Left cardiac atrium (tissue), 4 donors: ENCODE data around the gene NHSL1. TPM values are rescaled to one million over a fixed set of nuclear protein-coding genes. Genes with fewer than 3 reads are reported as not detected.
A peak's percentile ranks its signal among the peaks of the same experiment; 100 is the strongest.

ENCODE experiments used
- ATAC-seq, 2 donors: fragments of 200-7000 bp; cut with Tn5 transposase; one replicate each; pipeline ENCODE4 v1.9.1; 2020; ENCODE audit warnings: mild to moderate bottlenecking in 2 of 2, moderate library complexity in 2 of 2
- DNase-seq: peaks from one replicate; pipeline ENCODE4 v3.0.0-alpha.2; 2020
- intact Hi-C, 2 donors: fragments of 100-400 bp; cut with DNase I; formaldehyde crosslinking; loops; one replicate each; pipeline versions ENCODE4 v1.14.1 to v1.15.1; 2022 to 2023
- total RNA-seq, 2 donors: library from RNA; stranded (reverse); fragmentation: NEBNext Ultra II Directional; extraction: Animal tissue kit (Norgen Biotek cat#: 25700); gene quantifications; one replicate each; pipeline ENCODE4 v1.2.1, GENCODE V29; 2021
- donor health status: DM: no; HTN: yes; CAD: no.
- donor health status: DM: no; HTN: yes; CAD: no; lungs with severe emphysema.
- donor health status: DM: yes; HTN: yes; CAD: no.
- donor health status: Dilated cardiomyopathy.

Gene NHSL1
- total RNA-seq, 2 donors from 2014 or later: 32.1 to 45.1 TPM

DNA sequence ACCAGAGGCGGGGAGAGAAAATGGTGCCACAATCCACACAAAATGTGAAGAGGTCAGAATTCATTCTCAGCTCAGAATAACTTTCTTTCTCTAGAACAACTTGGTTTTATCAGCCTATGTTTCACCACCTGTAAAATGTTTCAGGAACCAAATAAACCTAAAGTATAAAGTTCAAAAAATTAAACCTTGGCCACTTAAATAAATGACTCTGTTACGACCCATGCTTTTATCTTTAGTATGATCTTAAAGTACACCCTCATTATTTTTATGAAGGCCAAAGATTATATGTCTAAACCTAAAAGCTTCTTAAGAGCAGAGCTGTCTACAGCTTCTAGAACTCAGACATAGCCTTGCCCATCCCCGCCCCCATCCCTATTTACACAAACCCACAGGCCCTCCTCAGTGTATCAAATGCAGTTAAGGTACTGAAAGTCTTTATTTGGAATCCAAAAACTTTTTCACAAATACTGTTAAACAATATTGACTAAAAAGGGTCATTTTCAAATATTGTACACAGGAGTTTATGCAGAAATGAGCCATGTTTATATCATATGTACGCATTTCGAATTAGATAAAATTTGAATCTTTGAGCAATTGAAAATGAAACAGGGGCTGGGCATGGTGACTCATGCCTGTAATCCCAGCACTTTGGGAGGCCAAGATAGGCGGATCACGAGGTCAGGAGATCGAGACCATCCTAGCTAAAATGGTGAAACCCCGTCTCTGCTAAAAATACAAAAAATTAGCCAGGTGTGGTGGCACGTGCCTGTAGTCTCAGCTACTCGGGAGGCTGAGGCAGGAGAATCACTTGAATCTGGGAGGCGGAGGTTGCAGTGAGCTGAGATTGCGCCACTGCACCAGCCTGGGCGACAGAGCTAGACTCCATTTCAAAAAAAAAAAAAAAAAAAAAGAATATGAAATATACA is 5.7 kb upstream of the NHSL1 start:
- DNase-seq (no peak), ATAC-seq (no peak)
- intact Hi-C loops: loop anchor here in 1 of 2 donors (5.0 kb wide), 1 partner anchor 78 kb away; no protein-coding TSS in a partner anchor

DNA sequence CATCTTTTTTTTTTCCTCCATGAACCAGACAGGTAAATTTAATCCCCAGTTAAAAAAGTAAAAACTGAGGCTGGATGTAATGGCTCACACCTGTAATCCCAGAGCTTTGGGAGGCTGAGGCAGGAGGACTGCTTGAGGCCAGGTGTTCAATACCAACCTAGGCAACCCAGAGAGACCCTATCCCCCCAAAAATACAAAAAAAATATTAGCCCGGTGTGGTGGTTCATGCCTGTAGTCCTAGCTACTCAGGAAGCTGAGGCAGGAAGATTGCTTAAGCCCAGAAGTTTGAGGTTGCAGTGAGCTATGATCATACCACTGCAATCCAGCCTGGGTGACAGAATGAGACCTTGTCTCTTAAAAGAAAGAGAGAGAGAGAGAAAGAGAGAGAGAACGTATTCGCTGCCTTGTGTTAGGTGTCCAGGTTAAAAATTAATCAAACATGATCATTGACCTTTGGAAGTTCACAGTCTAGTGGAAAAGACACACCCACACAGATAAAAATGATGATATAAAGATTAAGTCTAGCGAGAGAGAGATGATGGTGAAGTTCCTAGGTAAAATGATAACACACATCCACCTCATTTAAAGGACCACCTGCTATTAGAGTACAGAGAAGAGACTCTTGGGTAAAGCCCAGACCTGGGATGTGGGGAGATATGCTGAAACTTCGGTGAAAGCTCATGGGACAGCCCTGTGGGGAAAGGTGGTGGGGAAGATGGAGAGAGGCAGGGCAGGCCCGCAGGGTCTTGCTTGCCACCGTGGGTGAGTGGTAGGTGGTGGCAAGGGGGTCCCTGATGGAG is 4.8 kb upstream of the NHSL1 start:
- ATAC-seq (no peak), DNase-seq (no peak)
- intact Hi-C loops: no loop called here

DNA sequence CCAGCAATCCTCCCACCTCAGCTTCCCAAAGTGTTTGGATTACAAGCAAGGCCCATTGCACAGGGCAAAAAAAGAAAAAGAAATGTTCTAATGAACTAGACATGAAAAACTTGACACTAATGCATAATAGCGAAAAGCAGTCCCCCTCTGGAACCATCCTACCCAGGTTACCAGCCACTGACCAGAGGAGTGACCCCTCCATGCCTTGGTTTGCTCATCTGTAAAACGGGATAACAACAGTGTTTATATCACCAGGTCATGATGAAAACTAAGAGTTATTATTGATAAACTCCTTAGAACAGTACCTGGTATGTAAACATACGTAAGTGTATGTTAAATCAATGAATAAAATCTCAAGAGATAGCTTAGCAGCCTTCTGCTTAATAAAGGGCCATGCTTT is 3.3 kb upstream of the NHSL1 start:
- ATAC-seq (no peak), DNase-seq (no peak)
- intact Hi-C loops: no loop called here

DNA sequence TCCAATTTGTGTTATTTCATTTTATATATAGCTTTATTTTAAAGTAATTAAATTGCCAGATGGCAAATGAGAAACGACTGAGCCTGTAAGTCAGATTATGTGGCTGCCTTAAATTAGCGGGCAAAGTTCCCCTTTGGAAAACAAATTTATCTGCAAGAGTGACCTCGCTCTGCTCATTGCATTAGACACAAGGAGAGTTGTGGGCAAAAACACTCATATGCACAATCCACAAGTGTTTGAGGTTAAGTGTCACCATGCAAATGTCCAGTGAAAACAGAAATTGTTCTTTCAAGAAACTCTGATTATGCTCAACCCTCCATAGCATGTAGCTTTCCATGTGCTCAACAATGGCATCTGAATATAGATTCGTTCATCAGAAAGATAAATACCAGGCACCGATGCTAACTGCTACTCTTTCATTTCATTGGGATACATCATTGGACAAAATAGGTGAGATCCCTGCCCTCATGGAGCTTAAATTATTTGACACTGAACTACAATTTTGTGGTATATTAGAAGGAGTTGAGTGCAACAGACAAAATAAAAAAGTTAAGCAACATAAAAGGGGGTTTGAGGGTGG is 1.7 kb upstream of the NHSL1 start:
- no peak for ATAC-seq
- intact Hi-C loops: no loop called here

DNA sequence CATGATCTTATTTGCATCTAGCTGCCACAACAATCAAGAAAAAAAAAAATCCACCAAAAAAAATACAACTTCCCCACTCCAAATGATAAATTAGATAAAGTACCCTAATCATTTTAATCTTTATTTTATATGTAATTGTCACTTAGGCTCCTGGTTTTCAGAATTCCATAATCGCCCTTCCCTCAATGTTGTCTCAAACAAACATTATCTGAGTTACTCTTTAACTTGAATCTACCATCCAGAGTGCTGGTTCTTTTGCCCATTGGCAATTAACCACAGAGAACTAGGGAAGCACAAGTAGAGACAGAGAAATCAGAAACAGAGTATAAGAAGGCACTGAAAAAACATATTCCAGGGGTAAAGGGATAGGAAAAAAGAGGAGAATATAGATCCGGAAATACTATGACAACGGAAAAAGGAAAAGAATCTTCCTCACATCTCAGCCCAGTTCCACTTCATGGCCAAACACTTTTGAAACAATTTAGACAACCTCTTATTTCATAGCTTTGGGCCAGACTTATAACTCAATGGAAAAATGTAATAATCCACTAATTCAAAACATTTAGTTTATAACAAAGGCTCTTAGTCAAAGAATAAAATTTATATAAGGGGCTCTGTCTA is 861 bp upstream of the NHSL1 start:
- ATAC-seq: no peak
- intact Hi-C loops: no loop called here
- no peak for DNase-seq

More for the DNA sequence above, 1.7 kb upstream of the NHSL1 start:
- DNase-seq: no peak

DNA sequence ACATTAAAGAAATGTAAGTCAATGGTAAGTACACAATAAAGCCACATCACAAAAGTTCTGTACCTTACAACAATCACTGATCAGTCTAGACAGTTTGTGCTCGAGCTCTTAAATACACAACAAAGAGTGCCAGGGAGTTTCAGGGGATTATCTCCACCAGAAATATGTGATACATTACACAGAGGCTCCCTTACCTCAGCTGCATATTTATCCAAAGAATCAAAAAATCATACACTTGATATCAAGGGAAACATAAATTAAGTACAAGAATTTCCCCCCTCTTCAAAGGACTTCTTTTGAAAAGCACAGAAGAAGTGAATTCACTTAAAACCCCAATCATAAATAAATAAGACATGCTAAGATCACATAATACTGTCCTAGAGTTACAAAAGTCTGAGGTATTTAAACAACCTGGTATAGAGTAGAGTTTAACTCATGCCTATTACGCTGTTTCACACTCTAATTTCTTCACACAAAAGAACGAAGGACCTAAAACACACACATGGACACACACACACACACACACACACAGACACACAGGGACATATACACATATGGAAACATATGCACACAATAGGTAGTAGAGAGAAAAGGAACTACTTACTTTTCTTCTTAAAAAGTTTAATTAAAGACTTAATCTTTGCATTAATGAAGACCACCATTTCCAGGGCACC is 528 bp downstream of the NHSL1 start:
- intact Hi-C loops: no loop called here
- no peak for ATAC-seq
- no peak for DNase-seq

DNA sequence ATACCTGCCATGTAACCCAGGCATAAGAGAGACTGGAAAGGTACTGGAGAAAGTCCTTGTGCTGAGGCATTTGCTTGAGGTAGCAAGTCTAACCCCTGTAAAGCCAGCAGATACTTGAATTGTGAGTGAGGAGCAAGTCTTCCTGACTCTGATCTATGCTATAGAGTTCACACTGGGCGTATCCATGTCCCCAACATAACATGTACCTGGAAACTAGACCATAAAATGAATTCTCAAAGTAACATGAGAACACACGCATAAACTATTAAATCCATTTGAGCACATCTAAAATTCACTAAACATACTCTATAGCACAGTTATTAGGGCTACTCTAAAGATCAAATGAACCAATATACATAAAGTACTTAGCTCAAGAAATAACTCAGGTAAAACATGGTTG is 2.0 kb downstream of the NHSL1 start:
- ATAC-seq (no peak), DNase-seq (no peak)
- intact Hi-C loops: no loop called here

DNA sequence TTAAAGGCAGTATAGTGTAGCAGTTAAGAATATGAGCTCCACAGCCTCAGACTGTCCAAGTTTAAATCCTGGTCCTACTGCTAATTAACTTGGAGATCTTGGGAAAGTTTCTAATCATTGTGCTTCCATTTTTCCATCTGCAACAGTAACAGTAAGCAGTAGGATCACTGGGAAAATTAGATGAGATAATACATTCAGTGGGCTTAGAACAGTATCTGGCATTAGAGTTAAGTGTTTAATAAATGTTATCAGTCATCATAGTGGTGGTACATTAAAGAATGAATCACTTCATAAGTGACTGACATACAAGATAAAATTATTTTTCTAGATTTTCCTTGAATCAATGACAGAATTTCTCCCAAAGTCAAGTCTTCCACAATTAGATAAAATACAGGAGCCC is 5.0 kb downstream of the NHSL1 start:
- ATAC-seq (no peak), DNase-seq (no peak)
- intact Hi-C loops: no loop called here

DNA sequence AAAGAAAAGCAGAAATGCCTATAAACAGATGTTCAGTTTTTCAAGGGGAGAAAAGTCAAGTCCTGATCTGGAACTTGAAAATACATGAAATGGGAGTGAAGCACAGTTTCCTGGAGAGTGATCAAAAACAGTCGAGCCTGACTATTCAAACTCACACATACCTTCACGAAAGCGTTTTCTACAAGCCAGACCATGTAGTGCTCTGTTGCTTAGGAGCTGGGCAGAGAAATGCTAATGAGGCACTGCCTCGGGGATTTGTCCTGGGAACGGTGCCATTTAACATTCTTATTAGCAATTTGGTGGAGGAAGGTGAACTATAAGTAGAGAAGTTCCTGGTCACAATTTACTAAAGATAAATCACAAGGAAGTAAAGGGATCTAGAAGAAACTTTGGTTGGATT is 5.9 kb downstream of the NHSL1 start:
- DNase-seq (no peak), ATAC-seq (peak; percentile 53 to 82)
- intact Hi-C loops: no loop called here

DNA sequence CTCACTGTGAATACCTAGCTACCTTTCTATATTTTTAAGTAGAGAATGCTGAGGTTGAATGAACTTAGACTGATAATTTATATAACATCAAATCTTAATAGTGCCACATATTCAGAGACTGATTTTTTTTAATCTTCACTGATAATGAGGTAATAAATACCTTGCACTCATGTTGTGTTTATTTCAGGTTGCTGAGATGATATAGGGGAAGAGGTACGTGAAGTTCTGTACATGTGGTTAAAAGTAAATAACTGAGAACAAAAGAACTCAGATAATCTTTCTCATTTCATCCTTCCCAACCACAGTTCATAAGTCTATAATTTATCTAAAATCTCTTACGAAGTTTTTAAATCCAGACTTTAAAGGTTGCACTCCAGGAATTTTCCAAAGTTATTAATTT is 6.4 kb downstream of the NHSL1 start:
- DNase-seq: no peak
- intact Hi-C loops: no loop called here

DNA sequence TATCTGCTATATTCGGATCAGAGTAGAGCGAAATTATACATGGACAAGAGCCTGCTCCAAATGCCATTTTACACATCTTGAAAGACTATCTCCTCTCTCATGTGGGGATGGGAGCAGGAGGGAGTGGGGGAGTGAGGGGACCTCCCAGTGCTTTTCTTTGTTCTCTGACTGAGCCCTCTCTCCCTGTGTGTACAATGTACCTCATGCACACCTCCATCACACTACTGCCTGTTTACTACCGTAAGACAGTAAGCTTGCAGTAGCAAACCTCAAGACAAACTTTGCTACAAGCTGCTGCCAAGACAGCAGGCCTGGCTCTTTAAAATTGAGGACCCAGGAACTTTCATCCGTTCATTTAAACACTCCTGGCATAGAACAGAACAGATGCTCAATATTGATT is 7.2 kb downstream of the NHSL1 start:
- ATAC-seq (no peak), DNase-seq (no peak)
- intact Hi-C loops: no loop called here

More for the DNA sequence above, 6.4 kb downstream of the NHSL1 start:
- no peak for ATAC-seq

DNA sequence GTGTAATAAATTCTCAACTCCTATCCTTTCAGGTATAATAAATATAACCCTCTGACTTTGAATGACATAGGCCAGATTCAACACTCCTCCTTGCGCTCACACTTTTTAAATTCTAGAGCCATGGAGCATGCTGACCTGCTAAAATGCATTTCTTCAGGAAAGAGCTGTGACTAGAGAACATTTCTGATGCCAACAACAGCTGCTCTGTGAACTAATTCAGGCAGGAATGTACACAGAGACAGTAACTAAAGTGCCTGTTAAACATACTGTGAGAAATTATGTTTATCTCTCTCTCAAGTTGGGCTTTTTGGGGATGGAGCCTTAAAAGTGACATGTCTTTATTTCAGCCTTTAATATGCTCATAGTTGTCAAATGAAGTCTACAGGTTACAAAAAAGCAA is 8.3 kb downstream of the NHSL1 start:
- ATAC-seq (no peak), DNase-seq (no peak)

DNA sequence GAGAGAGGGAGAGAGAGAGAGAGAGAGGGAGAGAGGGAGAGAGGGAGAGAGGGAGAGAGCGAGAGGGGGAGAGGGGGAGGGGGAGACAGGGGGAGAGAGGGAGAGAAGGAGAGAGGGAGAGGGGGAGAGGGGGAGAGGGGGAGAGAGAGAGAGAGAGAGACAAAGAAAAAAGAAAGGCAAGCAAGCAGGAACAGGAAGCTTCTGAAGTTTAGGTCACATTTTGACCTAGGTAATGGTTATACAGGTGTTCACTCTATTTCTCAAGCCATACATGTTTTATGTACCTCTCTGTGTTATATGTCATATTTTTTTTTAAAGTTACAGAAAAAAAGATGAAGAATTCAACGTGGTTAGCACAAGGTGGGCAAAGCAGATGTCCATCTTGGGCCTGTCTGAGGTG is 9.4 kb downstream of the NHSL1 start:
- no peak for DNase-seq
- intact Hi-C loops: loop anchor here in 1 of 2 donors (10.0 kb wide), 1 partner anchor 55 kb away; no protein-coding TSS in a partner anchor
- ATAC-seq: no peak

More for the DNA sequence above, 8.3 kb downstream of the NHSL1 start:
- intact Hi-C loops: no loop called here

DNA sequence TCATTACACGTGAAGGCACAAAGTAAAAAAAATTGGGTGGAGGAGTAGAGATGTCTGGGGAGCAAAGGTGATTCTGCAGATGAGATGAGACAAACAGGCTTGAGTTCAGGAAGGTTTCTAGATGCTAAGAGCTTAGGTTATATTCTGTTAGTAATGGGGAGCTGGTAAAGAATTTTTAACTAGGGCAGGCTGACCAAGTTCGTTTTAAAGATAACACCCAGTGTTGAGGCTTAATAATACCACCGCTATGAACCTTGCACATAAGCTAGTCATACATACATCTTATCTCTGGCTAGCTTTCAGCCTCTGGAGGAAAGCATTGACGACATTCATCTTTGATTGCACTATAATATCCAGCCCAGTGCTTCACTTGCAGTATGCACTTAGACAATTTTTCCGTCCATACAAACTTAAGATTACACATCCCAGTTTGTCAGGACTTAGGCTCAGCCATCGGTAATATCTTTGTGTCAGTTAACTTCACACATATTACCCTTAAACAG is 12.1 kb downstream of the NHSL1 start:
- DNase-seq: no peak
- intact Hi-C loops: loop anchor here in 1 of 2 donors (10.0 kb wide), 1 partner anchor 52 kb away; no protein-coding TSS in a partner anchor
- ATAC-seq: peak in 1 of 2 donors; percentile 24

DNA sequence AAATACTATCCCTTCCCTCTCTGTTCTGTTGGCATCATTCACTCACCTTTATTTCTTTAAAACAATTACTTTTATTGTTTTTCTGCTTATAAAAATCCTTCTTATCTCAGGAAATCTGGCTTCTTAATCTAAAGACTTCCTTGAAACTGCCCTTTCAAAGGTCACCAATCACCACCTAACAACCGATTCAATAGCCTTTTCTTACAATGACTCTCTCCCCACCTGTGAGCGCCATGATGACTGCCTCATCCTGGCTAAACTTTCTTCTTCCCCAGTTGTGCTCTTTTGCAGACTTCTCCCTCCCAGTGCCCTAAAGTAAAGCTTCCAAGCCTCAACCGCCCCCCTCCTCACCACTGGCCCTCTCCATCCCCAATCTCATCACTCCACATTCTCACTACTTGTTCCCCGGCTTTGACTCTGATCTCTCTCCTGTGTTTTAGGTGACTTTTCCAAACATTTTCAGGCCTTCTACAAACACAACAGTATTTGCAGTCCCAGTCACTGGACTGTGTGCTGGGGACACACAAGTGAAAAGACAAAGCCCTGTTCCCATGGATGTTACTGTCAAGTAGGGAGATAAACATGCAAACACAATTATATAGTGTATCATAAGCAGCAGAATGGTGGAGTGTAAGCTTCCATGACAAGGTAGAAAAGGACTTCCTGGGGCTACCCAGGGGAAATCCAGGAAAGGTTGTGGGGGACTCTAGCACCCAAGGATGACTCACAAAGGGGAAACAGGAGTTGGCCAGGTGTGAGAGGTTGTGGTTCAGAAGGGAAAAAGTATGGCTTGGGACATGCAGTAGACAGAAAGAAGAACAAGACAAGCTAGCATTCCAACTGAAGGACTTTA is 12.8 kb downstream of the NHSL1 start:
- DNase-seq (no peak), ATAC-seq (no peak)
- intact Hi-C loops: loop anchor here in 1 of 2 donors (10.0 kb wide), 1 partner anchor 52 kb away; no protein-coding TSS in a partner anchor

DNA sequence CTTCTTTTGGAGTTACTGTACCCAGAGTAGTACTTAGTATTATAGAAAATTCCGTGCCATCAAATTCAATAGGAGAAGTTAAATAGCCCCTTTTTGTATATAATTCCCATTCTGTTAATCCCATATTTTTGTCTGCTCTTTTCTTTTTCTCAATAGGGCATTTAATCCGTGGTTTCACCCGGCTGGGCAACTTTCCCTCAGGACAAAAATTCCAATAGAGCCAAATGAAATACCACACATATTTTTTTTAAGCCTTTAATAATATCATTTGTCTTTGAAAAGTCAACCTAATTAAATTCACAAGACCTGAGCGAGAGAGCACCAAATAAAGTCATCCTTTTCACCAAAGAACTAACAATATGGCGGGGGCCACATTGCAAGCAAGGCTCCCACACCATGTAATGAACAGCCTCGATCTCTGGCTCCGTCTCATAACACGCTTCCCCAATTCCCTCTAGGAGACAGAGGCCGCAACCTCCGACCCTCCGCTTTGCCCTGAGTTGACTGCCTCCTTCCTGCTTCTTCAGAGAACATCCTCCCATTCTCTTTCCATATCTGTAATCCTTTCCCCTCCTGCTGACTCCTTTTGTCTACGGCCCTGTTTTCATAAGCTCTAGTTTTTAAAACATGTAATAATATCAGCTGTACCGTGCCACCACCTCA is 13.6 kb downstream of the NHSL1 start:
- intact Hi-C loops: loop anchor here in 1 of 2 donors (10.0 kb wide), 1 partner anchor 51 kb away; no protein-coding TSS in a partner anchor
- ATAC-seq (peak in 1 of 2 donors; percentile 27), DNase-seq (peak; percentile 27)

DNA sequence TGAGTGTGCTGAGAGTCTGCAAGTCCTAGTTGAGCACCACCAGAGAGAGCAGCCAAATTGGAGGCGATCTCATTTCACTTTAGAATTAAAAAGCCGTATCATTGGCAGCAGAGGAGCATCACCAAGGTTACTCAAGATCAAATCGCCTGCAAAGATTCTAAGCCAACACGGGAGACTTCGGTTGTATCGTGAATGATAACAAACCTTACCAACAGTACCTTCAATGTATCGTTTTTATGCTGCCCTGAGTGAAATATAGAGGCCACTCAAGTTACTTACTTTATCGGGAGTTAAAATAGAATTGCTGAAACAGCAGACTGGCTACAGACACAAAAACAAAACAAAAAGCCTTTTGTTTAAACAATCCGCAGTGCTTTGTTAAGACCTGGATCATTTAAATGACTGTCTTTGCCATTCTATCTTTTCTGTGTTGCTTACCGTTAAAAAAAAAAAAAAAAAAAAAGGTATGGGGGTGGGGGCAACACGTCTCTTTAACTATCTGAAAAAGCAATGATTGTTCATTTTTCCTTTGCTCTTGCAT is 14.2 kb downstream of the NHSL1 start:
- DNase-seq (no peak), ATAC-seq (peak; percentile 27 to 39)
- intact Hi-C loops: loop anchor here in 1 of 2 donors (10.0 kb wide), 1 partner anchor 50 kb away; no protein-coding TSS in a partner anchor
